Large intestine (tissue), 3 donors: ENCODE results near the gene ABR. TPM values are rescaled to one million over a fixed set of nuclear protein-coding genes. Genes with fewer than 3 reads are reported as not detected.
"Not testable (repeated sequence)": the region's sequence is repeated elsewhere in the genome, so short reads cannot be mapped to it uniquely, and the experiment has no call there.

Experiments
- DNase-seq, 2 donors: peaks; one replicate each; pipeline versions ENCODE4 v3.0.0 to v3.0.0-alpha.2; 2013
- H3K27ac ChIP-seq: one replicate; pipeline ENCODE4 v1.5.1; 2013; ENCODE audit warnings: low read length
- H3K27me3 ChIP-seq: 2 replicates; pipeline ENCODE4 v1.6.1; 2013; ENCODE audit warnings: low read length; ENCODE audit not compliant: control insufficient read depth, insufficient read depth
- H3K36me3 ChIP-seq: 2 replicates; pipeline ENCODE4 v1.6.1; 2013; ENCODE audit warnings: low read length; ENCODE audit not compliant: control insufficient read depth, insufficient read depth
- H3K4me1 ChIP-seq: one replicate; pipeline ENCODE4 v1.6.1; 2013; ENCODE audit warnings: low read length; ENCODE audit not compliant: control insufficient read depth, insufficient read depth
- H3K4me3 ChIP-seq: one replicate; pipeline ENCODE4 v1.5.1; 2013; ENCODE audit warnings: low read length
- H3K9me3 ChIP-seq: one replicate; pipeline ENCODE4 v1.6.1; 2013; ENCODE audit warnings: mild to moderate bottlenecking, low read depth, low read length, moderate library complexity; ENCODE audit not compliant: control insufficient read depth
- WGBS: methylation state at CpG from one replicate; pipeline ENCODE4 v1.1.5; 2013; ENCODE audit warnings: low lambda C conversion rate; ENCODE audit not compliant: insufficient coverage; 5-methylcytosine and 5-hydroxymethylcytosine counted together
- polyA plus RNA-seq: library from polyadenylated mRNA; unstranded; fragments of 120-200 nt; gene quantifications from one replicate; pipeline ENCODE4 v1.2.1, GENCODE V29; 2013

Gene ABR
- polyA plus RNA-seq, 1 donor = 125 TPM

- H3K4me1 ChIP-seq = peaks cover 21% of the 10 kb centered on the region
- no peak overlapping the region for H3K27ac ChIP-seq
- no peak for DNase-seq
- peaks cover 62% of the 10 kb centered on the region for H3K36me3 ChIP-seq
- H3K27me3 ChIP-seq = no peaks in the 10 kb centered on the region
- WGBS = no CpG with 5 or more reads among the region's 29 CpGs
- H3K4me3 ChIP-seq = no peak overlapping the region
- H3K9me3 ChIP-seq = peaks cover 2% of the 10 kb centered on the region
These were observed 108.5 kb downstream of the ABR start for GRCh38 chr17:1071103-1071825.

- H3K36me3 ChIP-seq = peaks cover 67% of the 10 kb centered on the region
These were observed 109.4 kb downstream of the ABR start for GRCh38 chr17:1070411-1070810.

GRCh38 chr17:1069847-1070246 is 109.9 kb downstream of the ABR start:
- DNase-seq = no peak
- Histone ChIP-seq H3K27me3 (no peaks in the 10 kb centered on the region), H3K9me3 (peaks cover 2% of the 10 kb centered on the region), H3K4me1 (peaks cover 7% of the 10 kb centered on the region), H3K36me3 (peaks cover 68% of the 10 kb centered on the region), H3K4me3 (no peak overlapping the region), H3K27ac (no peak overlapping the region)
- WGBS = no CpG with 5 or more reads among the region's 21 CpGs

More at GRCh38 chr17:1070411-1070810, 109.4 kb downstream of the ABR start:
- no peak overlapping the region for H3K27ac ChIP-seq
- no peaks in the 10 kb centered on the region for H3K27me3 ChIP-seq
- peaks cover 13% of the 10 kb centered on the region for H3K4me1 ChIP-seq
- no CpG with 5 or more reads among the region's 21 CpGs for WGBS
- DNase-seq = no peak
- H3K4me3 ChIP-seq = no peak overlapping the region
- peaks cover 2% of the 10 kb centered on the region for H3K9me3 ChIP-seq

DNA sequence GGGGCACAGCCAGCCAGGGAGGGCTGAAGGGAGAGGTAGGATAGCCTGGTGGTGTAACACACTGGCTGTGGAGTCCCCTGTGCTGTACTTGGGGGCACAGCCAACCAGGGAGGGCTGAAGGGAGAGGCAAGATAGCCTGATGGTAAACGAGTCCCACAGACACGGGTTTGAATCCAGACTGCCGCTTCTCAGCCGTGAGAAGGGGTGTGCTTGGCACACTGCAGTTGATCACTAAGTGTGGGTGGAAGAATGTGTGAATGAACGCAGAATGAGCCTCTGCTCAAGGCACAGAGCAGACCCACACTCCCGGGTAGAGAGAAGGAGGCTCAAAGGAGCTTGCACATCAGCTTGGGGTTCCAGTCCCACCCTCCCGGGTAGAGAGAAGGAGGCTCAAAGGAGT is 111.4 kb downstream of the ABR start:
- Histone ChIP-seq H3K9me3 (no peaks in the 10 kb centered on the region), H3K4me1 (no peaks in the 10 kb centered on the region), H3K36me3 (peaks cover 72% of the 10 kb centered on the region), H3K4me3 (no peak overlapping the region), H3K27ac (no peak overlapping the region), H3K27me3 (no peaks in the 10 kb centered on the region)
- DNase-seq = no peak
- WGBS = no CpG with 5 or more reads among the region's 7 CpGs

DNA sequence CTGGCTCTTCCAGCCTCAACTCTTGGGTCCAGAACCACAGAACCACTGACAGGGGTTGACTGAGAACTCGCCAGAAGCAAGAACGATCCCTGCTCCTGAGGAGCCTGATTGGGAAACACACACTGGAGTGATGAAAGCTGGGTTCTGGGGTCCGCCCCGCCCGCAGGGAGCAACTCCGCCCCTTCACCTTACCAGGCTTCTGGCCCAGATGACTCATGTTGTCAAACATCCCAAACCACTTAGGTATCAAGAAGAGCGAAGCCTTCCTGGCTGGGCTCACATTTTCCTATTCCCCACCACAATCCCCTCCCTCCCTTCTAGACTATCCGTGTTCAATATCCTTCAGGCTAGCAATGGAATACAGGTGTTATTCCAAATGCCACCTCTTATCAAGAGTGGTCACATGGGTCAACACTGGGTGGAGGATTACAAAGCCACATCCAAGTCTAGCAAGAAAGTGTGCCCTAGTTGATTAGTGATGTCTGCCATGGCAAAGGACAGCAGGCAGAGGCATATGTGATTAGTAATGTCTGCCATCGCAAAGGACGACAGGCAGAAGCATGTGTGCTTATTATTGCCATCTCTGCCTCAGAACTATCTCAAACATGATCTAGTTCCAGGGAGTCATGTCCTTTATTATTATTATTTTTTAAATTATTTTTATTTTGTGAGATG is 112.4 kb downstream of the ABR start:
- no peak overlapping the region for H3K27ac ChIP-seq
- H3K4me1 ChIP-seq = no peaks in the 10 kb centered on the region
- H3K27me3 ChIP-seq = no peaks in the 10 kb centered on the region
- no peak overlapping the region for H3K4me3 ChIP-seq
- H3K36me3 ChIP-seq = peaks cover 72% of the 10 kb centered on the region
- no peaks in the 10 kb centered on the region for H3K9me3 ChIP-seq
- 80% methylated on average over 1 of the region's 10 CpGs for WGBS
- no peak for DNase-seq

DNA sequence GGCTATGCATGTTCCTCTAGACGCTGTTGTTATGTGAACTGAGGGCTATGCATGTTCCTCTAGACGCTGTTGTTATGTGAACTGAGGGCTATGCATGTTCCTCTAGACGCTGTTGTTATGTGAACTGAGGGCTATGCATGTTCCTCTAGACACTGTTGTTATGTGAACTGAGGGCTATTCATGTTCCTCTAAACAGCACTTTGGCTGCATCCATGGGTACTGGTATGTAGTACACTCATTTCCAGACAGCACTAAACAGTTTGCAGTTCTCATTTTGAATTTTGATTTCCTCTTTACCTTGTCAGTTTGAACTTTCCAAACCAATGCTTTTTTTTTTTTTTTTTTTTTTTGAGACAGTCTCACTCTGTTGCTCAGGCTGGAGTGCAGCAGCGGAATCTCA is 114.4 kb downstream of the ABR start:
- peaks cover 64% of the 10 kb centered on the region for H3K36me3 ChIP-seq
- not testable (repeated sequence) for H3K9me3 ChIP-seq, H3K4me1 ChIP-seq, DNase-seq, H3K4me3 ChIP-seq, H3K27me3 ChIP-seq, H3K27ac ChIP-seq
- WGBS = no CpG with 5 or more reads among the region's 4 CpGs

DNA sequence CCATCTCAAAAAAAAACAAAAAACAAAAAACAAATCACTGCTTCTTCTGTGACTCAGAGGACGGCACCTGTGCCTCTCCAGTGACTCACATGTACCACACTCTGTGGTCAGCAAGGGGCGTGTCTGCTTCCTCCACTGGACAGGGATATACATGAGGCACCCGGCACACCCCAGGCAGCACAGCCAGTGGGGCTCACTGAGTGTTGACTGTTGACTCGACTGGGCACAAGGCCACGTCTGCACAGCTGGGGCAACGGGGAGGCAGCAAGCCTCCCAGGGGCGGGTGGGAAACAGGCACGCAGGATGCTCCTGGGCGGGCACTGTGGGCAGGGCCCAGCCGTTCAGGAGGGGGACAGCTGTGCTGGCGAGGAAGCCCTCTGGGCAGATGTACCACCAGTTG is 118.8 kb downstream of the ABR start:
- 57% methylated on average over 1 of the region's 11 CpGs for WGBS

DNA sequence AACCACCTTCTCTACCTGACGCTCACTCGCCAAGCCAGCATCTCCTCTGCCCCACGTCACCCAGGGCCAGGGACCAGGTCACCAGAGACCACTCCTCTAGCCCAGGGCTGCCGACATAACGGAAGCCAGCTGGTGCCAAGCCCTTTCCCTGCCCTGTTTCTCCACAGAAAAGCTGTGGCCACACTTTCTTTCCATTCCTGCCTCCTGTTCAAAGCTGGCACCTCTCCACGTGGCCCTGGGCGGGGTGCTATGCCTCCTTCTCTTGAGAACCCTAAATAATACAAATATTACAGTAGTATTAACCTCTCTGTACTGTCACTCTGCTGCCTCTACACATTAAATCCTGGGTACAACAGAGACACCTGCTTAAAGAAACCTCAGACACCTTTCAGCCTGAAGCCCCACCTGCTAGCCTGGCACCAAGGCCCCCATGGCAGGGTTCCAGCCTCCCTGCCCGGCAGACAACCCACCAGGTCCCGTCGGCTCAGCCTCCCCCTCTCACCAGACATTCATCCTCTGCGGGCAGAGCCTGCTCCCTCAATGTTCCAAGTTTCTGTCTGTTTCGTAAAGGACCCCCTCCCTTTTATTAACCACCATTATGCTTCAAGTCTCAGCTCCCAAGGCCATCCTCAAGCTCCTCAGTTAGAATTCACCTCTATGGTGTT is 120.5 kb downstream of the ABR start:
- DNase-seq = no peak
- H3K9me3 ChIP-seq = peaks cover 3% of the 10 kb centered on the region
- H3K27me3 ChIP-seq = no peaks in the 10 kb centered on the region
- no peak overlapping the region for H3K4me3 ChIP-seq
- WGBS = no CpG with 5 or more reads among the region's 12 CpGs
- H3K27ac ChIP-seq = no peak overlapping the region
- peaks cover 71% of the 10 kb centered on the region for H3K36me3 ChIP-seq
- H3K4me1 ChIP-seq = no peaks in the 10 kb centered on the region

More for the DNA sequence above, 118.8 kb downstream of the ABR start:
- no peak overlapping the region for H3K27ac ChIP-seq
- no peaks in the 10 kb centered on the region for H3K4me1 ChIP-seq
- peaks cover 63% of the 10 kb centered on the region for H3K36me3 ChIP-seq
- no peak overlapping the region for H3K4me3 ChIP-seq
- peaks cover 3% of the 10 kb centered on the region for H3K9me3 ChIP-seq
- DNase-seq = no peak
- no peaks in the 10 kb centered on the region for H3K27me3 ChIP-seq

DNA sequence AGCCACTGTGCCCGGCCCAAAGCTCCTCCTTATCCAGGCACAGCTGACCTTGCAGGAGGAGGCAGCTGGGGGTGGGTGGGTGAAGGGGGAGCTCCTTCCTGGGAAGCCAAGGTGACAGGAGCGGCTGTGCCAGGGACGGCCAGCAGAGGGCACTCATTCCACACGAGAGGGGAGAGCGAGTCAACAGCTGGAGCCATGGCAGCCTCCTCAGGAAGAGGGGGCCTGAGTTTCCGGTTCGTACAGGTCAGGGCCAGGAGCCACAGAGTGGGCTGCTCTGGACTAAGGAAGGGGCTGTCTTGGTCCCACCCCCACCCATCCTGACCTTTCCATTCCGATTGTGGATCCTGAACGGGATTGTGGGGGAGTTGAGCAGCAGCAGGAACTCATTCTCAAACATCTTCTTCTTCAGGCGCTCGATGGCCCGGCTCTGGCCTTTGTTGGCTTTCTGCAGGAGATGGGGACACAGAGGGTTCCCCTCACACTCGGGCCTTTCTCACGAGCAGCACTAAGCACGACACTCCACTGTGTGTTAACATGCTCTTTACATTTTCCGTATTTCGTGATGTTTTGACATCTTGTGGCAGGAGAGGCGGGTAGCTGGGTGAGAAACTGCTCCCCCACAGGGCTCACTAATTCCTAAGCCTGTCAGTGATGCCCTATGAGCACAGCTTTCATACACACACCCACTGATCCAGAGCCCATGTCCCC is 121.2 kb downstream of the ABR start:
- no peak overlapping the region for H3K27ac ChIP-seq
- no CpG with 5 or more reads among the region's 18 CpGs for WGBS
- DNase-seq = no peak
- peaks cover 3% of the 10 kb centered on the region for H3K9me3 ChIP-seq
- H3K27me3 ChIP-seq = no peaks in the 10 kb centered on the region
- no peak overlapping the region for H3K4me3 ChIP-seq
- H3K36me3 ChIP-seq = peaks cover 75% of the 10 kb centered on the region
- no peaks in the 10 kb centered on the region for H3K4me1 ChIP-seq

DNA sequence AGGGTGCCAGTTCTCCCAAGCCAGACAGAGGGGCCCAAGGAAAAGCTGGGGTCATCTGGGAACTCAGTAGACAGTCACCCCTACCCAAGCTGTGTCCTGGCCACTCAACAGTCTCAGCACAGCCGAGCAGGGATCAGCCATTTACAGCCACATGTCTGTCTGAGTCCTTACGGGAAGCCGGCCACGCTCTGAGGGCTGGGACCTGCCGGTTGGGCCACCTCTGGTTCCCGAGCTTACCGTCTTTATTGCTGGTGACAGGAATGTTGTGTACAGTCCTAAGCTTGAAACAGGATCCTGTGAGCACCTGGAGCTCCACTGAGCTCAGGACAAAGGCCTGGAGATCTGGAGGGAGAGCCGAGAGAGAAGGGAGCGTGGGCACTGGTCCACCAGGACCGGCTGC is 123.0 kb downstream of the ABR start:
- H3K27ac ChIP-seq = no peak overlapping the region
- WGBS = no CpG with 5 or more reads among the region's 10 CpGs
- no peaks in the 10 kb centered on the region for H3K4me1 ChIP-seq
- H3K4me3 ChIP-seq = no peak overlapping the region
- no peak for DNase-seq
- peaks cover 70% of the 10 kb centered on the region for H3K36me3 ChIP-seq
- peaks cover 3% of the 10 kb centered on the region for H3K9me3 ChIP-seq
- no peaks in the 10 kb centered on the region for H3K27me3 ChIP-seq
